HTR-8/SVneo (cell line): Measurements from ENCODE around the gene DIP2C.
"Not testable (repeated sequence)": the region's sequence is repeated elsewhere in the genome, so short reads cannot be mapped to it uniquely, and the experiment has no call there.

Experiments
- DNase-seq: peaks from one replicate; pipeline ENCODE4 v3.0.0; 2011; ENCODE audit warnings: low spot score, mixed read lengths; ENCODE audit not compliant: insufficient read length
- FAIRE-seq: peaks from 2 replicates; lab custom pipeline; 2011; peaks lifted over from hg19 to GRCh38; lab: Jason Lieb, UNC

The DIP2C gene

DNA sequence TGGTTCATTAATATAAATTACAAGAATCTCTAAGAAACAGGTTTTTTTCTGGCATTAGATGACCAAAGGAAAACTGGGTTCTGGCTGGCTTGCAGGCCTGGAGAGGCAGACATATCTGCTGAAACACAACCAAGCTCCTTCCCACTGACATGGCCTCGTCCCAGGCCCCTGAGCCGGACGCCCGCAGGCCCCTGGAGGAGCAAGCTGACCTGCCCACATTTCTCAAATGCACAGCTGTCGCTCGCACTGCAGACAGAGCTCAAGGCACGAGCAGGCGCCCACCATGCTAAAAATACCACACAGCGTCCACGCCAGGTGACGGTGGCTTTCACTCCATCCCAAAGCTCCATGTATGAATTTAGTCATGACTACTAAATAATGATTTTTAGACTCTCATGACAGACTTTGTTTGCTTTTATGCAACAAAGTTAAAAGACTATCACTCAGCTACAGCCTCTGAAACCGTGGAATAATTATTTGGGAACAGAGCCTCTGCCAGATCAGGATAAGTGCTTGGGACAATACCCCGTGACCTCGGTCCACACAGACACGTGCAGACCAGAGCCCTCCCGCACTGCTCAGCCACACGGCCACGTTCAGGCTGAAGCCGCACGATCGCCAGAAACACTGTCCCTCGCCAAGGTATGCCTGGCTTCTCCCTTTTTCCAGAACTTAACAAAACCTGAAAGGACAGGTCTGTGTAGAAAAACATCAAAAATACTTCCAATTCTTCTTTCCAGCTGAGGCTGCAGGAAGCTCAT, 71.1 kb downstream of the DIP2C start:
- no peak for FAIRE-seq
- DNase-seq, result no peak

DNA sequence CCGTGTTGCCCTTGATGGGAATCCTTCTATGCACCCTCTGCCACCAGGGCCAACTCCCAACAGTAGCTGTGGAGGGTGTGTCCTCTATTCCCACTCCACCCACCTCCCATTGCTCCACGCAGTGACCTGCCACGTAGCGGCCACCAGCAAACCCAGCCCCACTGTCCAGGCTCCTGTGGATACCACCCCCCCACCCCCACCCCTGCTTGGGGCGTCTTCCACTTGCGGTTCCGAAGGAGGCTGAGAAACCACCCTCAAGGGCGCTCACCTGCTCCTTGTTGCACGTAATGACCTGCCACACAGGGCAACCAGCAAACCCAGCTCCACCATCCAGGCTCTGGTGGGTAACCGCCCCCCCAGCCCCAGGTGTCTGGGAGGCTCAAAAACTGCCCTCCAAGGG, 72.0 kb downstream of the DIP2C start:
- no peak for DNase-seq
- FAIRE-seq, result no peak

DNA sequence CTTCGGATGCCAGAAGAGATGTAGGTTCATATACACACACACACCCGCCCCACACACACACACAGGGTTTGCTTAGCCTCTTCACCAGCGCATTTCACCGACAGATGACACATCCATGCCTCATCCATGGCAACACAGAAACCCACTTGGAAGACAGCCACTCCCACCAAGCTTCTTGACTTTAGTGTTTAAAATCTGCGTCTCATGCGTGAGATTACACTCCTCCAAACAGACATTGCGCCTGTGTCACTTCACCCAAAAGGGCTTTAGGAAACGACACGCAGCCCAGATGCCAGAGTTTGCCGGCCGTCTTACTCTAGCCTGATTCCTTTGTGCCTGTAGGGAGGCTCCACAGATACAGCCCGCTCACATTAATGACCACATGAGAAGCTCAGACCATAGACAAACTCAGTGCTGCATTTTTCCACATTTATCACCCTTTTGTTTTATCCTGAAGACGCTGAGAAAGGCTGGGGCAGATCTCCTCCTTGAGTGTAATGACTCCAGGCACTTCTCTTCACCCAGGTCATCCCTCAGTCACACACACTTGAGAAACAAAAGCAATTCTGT, 73.8 kb downstream of the DIP2C start:
- FAIRE-seq (no peak), DNase-seq (no peak)

DNA sequence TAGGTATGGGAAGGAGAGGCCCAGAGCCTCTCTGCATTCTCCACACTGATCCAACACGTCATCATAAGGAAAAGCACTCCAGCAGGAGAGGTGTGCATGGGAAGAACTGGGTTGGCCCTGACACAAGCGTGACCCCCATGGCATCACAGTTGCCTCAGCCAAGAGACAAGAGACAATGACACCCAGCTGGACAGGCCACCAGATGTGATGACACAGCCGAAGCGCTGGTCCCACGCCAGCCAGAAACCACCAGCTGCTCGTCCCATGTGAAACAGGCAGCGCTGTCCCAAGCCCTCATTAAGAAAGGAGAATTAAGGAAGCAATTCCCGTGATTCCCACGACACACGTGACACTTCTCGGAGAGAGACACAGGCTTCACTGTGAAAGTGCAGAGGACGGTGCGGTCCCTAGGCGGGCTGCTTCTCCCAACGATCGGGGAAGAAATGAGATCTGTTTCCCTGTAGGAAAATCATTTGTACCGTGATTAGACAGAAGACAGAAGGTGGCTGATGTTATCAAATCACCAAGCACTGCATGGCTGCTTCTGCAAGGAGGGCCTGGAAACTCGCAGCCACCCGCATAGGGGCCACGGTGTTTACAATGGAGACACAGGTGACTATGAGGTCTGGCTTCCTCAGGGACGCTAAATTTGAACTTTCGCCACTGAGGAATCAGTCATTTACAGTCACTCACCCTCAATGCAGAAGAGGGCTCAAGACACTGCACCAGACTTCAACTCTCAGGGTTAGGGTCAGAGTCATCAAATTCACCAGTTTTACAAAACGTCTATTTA, 74.5 kb downstream of the DIP2C start:
- DNase-seq (no peak), FAIRE-seq (no peak)

DNA sequence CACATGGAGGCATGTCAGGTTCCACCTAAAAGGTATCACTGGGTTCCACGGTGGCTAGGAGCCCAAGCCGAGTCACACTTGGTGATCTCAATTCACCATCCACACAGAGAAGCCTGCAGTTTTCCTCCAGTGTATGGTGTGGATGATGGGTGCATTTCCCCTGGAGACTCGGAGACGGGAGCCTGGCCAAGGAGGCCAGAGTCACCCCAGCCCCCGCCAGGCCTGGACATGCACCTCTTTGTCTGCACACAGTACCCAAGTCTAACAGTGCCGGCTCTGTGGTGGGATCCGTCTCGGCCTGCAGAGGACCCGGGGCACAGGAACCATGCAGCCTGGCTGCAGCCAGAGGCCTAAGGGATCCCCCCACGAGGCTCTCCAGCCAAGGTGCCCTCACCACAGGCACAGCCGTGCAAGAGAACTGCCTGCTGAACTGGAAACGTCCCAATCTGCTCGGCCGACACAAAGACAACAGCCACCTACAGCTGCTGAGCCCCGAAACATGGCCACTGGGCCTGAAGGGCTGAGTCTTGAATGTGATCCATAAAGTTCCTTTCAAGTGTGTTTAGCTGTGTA, 75.2 kb downstream of the DIP2C start:
- FAIRE-seq (no peak), DNase-seq (no peak)

DNA sequence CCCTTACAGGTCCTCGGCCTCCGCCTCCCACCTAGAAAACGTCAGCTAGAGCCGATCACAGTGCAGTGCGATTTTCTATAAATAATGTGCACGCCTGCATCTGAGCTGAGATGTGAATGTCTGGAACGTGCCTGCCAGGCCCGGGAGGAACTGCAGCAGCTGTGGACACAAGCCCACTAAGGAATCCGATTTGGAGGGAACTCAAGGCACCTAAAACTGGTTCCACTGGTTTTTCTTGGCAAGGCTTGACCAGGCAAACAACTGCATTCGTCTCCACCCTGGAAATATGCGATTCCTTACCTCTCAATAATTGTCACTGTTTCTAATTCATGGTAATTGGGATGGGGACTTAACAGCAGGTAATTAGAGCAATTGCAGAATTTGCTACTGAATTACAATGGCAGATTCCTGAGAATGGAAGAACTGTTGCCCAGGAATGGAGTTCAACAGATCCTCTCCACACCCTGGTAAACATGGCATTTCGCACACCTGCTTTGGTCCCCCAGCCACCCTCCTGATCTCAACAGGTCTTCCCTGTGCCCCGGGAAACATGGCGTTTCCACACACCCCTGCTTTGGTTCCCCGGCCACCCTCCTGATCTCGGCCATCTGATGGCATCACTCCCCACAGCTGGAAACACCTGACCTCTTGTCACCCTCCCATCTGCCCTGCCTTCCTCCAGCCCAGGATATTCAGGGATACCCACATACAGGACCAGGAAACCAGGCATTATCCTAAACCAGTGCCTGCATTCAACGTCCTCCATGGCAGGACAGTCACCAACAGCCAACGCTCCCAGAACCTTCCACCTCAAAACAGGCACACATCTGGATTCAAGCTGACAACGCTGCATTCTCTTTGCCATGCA, 76.0 kb downstream of the DIP2C start:
- DNase-seq (no peak), FAIRE-seq (no peak)

DNA sequence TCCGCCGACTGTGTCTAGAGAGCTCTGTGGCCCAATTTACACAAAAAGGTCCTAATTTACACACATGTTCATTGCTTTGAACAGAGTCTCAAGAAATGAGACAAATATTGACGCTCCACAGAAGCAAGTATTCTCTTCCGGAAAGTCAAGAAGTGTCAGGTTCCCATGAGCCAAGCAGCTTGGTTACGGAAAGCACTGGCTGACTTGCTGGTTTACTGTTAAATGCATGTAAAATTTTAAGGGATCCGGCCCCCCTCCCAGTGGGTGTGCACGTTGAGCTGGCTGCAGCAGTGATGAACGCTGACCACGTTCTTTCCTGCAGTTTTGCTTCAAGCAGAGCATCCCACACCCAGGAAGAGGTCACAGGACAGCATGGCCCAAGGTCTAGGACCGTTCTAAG, 76.8 kb downstream of the DIP2C start:
- no peak for DNase-seq
- FAIRE-seq, result no peak

DNA sequence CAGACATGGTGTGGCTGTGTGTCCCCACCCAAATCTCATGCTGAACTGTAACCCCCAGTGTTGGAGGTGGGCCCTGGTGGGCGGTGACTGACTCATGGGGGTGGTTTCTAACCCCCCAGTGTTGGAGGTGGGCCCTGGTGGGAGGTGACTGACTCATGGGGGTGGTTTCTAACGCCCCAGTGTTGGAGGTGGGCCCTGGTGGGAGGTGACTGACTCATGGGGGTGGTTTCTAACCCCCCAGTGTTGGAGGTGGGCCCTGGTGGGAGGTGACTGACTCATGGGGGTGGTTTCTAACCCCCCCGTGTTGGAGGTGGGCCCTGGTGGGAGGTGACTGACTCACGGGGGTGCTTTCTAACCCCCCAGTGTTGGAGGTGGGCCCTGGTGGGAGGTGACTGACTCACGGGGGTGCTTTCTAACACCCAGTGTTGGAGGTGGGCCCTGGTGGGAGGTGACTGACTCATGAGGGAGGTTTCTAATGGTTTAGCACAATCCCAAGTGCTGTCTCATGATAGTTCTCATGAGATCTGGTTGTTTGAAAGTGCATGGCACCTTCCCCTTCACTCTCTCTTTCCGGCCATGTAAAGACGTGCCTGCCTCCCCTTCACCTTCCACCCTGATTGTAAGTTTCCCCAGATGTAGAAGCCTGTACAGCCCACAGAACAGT, 78.7 kb downstream of the DIP2C start:
- FAIRE-seq, result peak; percentile 9
- DNase-seq, result not testable (repeated sequence)

DNA sequence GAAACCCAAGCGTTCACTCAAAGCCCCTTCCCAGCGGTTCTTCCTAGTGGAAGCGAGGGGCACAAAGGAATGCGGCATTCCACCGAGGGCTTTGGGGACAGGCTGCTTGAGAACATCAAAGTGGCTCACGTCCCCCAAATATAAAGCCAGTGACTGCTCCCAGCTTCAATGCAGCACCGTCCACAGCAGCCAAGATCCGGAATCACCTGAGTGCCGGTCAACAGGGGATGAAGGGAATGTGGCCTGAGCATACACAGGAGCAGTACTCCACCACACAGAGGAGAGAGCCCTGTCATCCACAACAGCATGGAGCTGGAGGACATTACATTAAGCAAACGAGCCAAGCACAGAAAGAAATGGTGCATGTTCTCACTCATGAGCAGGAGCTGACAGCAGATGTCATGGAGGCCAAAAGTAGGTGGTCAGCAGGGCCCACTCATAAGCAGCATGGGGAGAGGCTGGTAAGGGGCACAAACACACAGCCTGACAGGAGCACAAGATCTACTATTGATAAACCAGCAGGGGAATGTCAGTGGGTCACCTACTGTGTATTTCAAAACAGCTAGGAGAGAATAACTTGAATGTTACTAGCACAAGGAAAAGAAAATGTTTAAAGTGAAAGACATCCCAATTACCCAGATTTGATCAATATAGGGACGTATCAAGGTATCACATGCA, 79.5 kb downstream of the DIP2C start:
- DNase-seq (no peak), FAIRE-seq (peak; percentile 49)

DNA sequence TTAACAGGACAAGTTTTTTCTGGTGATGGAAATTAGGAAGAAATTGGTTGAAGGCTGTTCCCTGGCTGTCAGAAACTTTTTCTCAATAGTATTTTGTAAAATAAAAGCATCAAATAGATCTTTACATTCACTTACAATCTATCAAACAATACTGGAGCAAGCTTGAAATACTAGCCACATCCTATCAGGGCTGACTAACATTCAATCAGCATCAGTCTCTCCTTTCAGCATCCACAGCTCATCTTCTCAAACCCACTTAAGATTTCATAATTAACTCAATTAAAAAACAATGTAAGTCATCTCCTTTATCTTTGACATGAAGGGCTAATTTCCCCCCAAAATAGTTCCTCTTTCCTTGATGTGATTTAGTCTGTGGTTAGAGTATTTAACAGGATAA, 80.2 kb downstream of the DIP2C start:
- DNase-seq (no peak), FAIRE-seq (no peak)

DNA sequence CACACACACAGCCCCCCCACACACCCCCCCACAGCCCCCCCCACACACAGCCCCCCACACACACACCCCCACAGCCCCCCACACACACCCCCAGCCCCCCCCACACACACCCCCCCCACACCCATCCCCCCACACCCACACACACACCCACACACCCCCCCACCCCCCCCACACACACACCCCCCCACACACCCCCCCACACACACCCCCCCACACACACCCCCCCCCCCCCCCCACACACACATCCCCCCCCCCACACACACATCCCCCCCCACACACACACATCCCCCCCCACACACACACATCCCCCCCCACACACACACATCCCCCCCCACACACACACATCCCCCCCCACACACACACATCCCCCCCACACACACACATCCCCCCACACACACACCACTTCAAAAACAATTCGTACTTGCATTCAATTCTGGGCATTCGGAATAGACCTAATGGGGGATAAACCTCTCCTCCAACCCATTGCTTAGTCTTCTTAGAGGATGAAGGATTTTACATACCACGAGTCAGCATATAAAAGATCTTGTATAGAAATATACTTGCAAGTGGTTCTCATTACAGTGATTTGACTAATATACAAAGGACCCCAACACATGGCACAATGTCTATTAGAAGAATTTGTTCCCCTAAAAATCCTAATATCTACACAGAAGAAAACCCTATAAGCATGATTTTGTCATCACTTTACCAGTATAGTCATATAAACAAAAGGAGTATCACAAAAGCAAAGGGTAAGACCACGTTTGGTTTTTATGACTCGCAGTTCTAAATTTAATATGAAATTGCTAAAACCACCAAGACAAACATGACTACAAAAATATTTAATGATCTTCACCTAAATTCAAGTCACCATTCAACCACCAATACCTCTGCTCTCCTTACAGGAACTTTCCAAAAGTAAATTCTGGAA, 80.9 kb downstream of the DIP2C start:
- DNase-seq, result no peak
- FAIRE-seq, result no peak

DNA sequence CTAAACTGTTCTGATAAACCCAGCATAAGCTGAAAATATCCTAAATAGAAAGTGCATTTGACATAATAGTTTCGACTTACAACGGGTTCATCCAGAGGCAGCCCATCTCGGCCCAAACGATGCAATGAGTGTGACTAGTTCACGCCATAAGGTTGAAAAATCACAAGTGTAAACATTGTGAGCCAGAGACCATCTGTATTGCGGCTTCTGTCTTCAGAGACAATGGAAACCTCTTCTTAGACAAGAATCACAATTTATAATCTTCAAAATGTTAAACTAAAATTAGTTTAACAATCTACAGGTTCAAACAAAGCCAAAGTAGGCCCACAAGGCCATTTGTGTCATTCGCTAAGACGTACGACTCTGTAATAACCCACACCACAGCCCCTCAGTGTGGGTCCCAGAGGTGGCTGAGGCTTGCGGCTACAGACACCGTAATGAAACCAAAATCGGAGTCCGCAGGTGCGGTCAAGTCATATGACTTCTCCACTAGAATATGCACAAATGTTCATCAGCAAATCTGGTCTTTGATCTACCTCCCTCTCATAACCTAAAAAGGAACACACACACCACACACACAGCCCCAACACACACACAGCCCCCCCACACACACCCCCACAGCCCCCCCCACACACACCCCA, 81.8 kb downstream of the DIP2C start:
- DNase-seq, result no peak
- FAIRE-seq, result no peak

DNA sequence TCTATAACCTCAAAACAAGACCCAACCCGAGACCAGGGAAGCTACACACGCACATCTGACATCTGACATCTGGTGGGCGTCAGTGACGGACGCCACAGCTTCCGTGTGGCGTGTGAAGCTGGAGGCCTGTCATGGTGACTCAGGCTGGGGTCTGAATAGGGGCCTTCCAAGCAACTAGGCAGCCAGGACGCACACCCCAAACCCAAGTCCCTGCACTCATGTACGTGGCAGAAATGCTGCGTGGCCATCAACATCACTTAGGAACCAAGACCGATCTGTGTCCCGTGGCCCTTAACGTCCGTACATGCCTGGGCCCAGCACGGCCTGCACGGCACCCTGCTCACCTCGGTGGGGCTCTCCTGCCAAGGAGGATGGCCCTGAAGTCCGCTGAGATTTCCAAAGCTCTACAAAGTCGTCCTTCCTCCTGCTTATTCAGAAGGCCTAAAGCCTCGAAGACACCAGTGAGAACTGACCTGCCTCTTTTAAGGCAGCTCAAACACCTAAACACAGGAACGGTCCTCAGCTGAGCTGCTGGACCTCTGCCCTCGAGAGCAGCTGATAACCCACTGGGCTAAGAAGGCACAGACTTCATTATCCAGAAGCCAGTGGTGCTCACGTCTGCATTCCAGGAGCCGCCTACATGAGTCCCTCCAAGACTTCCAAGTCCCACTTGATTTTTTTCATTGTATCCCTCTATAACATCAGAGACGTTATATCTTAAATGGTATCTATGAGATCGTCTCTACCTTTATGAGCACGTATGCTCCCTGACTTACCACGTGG, 82.5 kb downstream of the DIP2C start:
- DNase-seq, result no peak
- FAIRE-seq, result no peak

DNA sequence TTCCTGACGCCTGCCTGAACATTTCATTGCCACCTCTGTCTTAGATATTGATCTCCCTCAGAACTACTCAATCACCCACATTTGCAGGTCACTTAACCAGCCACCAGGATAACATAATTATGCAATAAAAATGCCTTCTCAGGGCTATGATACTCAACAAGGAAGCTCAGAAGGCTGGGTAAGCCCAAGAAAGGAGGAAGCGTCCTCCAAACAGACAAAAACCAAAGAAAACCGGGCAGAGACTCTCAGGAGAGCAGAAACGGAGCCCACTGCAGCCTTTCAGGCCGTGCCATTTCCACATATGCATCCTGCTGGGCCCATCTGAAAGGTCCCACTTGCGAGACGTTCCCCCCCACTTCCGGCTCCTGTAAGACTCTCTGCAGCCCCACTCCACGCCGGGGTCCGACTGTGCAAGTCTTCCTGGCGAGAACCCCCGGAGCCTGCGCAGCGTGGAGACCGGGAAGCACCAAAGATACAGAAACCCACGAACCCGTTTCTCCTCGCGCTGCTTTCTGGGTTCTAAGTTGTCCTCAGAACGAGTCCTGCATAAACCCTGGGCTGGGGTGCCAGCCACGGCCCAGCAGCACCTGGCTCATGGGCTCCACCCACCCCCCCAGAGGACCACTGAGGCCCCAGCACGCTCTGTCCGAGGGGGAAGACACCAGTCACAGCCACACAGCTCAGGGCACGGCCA, 83.7 kb downstream of the DIP2C start:
- FAIRE-seq (no peak), DNase-seq (no peak)

DNA sequence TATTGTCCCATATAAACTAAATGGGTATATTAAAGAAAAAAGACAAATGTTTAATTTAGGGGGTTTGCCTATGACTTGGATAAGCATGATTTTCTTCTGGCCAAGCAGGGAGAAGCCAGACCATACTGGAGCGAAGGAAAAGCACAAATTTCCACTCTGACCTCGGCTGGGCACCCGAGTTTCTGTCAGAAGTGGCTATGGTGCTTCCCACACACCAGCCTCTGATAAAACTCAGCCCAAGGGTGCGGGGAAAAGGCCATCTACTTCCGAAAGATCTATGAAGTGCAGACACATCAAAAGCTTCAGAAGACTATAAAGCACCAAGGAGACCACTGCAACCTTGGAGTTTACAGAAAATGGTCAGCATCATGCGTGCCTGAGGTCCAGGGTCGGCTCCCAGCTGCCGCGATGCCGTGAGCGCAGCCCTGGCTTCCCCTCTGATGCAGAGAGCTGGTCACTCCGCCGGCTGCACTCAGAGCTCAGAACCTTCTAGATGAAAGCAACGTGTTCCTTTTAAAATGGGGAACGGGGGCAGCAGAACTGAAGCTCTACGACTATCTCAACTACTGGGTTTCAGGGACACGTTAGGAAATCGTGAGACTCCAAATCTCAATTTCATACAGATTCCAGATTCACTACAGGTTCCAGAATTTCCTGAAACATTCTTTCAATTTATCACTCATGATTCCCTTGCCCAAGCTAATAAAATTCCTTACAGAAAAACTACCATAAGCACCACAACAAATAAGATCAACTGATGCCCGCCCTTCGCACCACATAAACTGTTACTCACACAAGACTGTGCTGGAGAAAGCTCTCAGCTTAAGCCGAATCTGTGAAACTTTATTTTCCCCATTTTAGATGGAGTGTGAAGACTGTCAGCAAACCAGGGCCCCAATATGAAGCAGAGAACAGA, 84.5 kb downstream of the DIP2C start:
- DNase-seq (no peak), FAIRE-seq (no peak)
